Mesendoderm (in vitro differentiated cells): ENCODE results near the gene GCAT.

Source experiments
- DNase-seq: peaks from one replicate; pipeline ENCODE4 v3.0.0; 2013
- H2AK5ac ChIP-seq: 2 replicates; pipeline ENCODE4 v1.6.1; 2013; ENCODE audit warnings: low read length, inconsistent platforms
- H2BK120ac ChIP-seq: 2 replicates; pipeline ENCODE4 v1.6.1; 2013; ENCODE audit warnings: low read depth, mild to moderate bottlenecking, low read length, moderate library complexity, mixed read lengths
- H2BK15ac ChIP-seq: replicated peaks from 2 replicates; pipeline ENCODE4 v1.6.1; 2013; ENCODE audit warnings: low read depth, mild to moderate bottlenecking, moderate library complexity
- H2BK5ac ChIP-seq: 2 replicates; pipeline ENCODE4 v1.6.1; 2013; ENCODE audit warnings: low read length, inconsistent platforms
- H3K18ac ChIP-seq: 2 replicates; pipeline ENCODE4 v1.6.1; 2013; ENCODE audit warnings: mild to moderate bottlenecking, low read length, mixed read lengths
- H3K23ac ChIP-seq: one replicate; pipeline ENCODE4 v1.6.1; 2013; ENCODE audit warnings: low read length
- H3K27ac ChIP-seq: 2 replicates; pipeline ENCODE4 v1.5.1; 2013; ENCODE audit warnings: low read depth, mild to moderate bottlenecking, inconsistent platforms, low read length, moderate library complexity
- H3K27me3 ChIP-seq: 2 replicates; pipeline ENCODE4 v1.6.1; 2013; ENCODE audit warnings: low read length, control low read depth, mild to moderate bottlenecking, inconsistent platforms; ENCODE audit not compliant: insufficient read depth, poor library complexity
- H3K36me3 ChIP-seq: 2 replicates; pipeline ENCODE4 v1.6.1; 2013; ENCODE audit warnings: low read length, inconsistent platforms; ENCODE audit not compliant: control insufficient read depth, insufficient read depth
- H3K4ac ChIP-seq: one replicate; pipeline ENCODE4 v1.6.1; 2013; ENCODE audit warnings: low read depth, mild to moderate bottlenecking, low read length, moderate library complexity
- H3K4me1 ChIP-seq: 2 replicates; pipeline ENCODE4 v1.6.1; 2013; ENCODE audit warnings: low read depth, low read length, inconsistent platforms; ENCODE audit not compliant: control insufficient read depth
- H3K4me2 ChIP-seq: 2 replicates; pipeline ENCODE4 v1.6.1; 2013; ENCODE audit warnings: low read length
- H3K4me3 ChIP-seq: 2 replicates; pipeline ENCODE4 v1.5.1; 2013; ENCODE audit warnings: mild to moderate bottlenecking, low read length
- H3K56ac ChIP-seq: one replicate; pipeline ENCODE4 v1.6.1; 2013; ENCODE audit warnings: low read length
- H3K79me1 ChIP-seq: 2 replicates; pipeline ENCODE4 v1.6.1; 2013; ENCODE audit warnings: low read length, inconsistent platforms
- H3K79me2 ChIP-seq: 2 replicates; pipeline ENCODE4 v1.6.1; 2013; ENCODE audit warnings: mild to moderate bottlenecking, low read length; ENCODE audit not compliant: control insufficient read depth, insufficient read depth
- H3K9ac ChIP-seq: 2 replicates; pipeline ENCODE4 v1.6.1; 2013; ENCODE audit warnings: low read length, inconsistent platforms
- H4K5ac ChIP-seq: one replicate; pipeline ENCODE4 v1.6.1; 2013; ENCODE audit warnings: low read length
- H4K8ac ChIP-seq: one replicate; pipeline ENCODE4 v1.6.1; 2013; ENCODE audit warnings: low read depth, mild to moderate bottlenecking, control low read depth, low read length, moderate library complexity
- WGBS: extraction: QIAGEN DNeasy Blood & Tissue Kit; methylation state at CpG from one replicate; pipeline ENCODE4 v1.1.7; 2013; ENCODE audit warnings: low lambda C conversion rate, missing lambda C conversion rate; ENCODE audit not compliant: insufficient coverage; ENCODE audit errors: extremely low coverage; 5-methylcytosine and 5-hydroxymethylcytosine counted together

Gene GCAT

DNA sequence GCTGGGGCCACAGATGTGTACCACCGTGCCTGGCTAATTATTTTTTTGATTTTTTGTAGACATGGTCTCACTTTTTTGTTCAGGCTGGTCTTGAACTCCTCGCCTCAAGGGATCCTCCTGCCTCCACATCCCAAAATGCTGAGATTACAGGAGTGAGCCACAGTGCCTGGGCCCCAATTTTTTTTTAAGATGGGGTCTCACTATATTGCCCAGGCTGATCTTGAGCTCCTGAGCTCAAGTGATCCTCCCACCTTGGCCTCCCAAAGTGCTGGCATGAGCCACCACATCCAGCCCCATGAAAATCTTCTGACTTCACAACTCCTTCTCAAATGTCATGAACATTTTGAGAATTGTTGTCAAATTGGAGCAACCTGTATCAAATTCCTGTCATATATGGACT, 38.7 kb downstream of the GCAT start:
- Histone ChIP-seq H3K56ac (no peak overlapping the region), H3K27ac (no peak overlapping the region), H2AK5ac (no peak overlapping the region), H3K4ac (no peak overlapping the region), H3K4me1 (no peaks in the 10 kb centered on the region), H3K36me3 (peaks cover 3% of the 10 kb centered on the region), H3K23ac (no peak overlapping the region), H3K18ac (no peak overlapping the region), H3K79me1 (peaks cover 20% of the 10 kb centered on the region), H3K27me3 (no peaks in the 10 kb centered on the region), H3K4me2 (no peak overlapping the region), H2BK5ac (no peak overlapping the region), H4K5ac (no peak overlapping the region), H3K4me3 (no peak overlapping the region), H2BK120ac (no peak overlapping the region), H3K9ac (no peak overlapping the region), H4K8ac (no peak overlapping the region), H3K79me2 (peaks cover 22% of the 10 kb centered on the region), H2BK15ac (no peak overlapping the region)
- no peak for DNase-seq
- WGBS, result no CpG with 5 or more reads among the region's 2 CpGs

DNA sequence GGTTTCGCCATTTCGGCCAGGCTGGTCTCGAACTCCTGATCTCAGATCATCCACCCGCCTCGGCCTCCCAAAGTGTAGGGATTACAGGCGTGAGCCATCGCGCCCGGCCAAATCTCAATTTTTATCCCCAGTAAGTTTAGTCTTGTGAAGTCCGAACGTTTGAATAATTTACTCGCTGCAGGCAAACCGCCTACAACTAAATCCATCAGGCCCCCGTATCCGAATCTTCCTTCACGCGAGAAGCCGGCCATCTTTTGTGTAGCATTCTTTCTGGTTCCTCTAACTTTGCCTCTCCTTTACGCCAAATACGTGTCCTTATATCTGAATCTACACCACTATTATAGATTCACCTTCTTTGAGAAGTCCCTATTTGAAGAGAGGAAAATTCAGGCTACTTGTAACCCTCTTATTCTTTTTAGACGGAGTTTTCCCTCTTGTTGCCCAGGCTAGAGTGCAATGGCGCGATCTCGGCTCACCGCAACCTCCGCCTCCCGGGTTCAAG, 40.9 kb downstream of the GCAT start:
- H3K27ac ChIP-seq, result peak overlapping the region; percentile 46
- H3K79me1 ChIP-seq, result peaks cover 23% of the 10 kb centered on the region
- no peak overlapping the region for H2AK5ac ChIP-seq
- DNase-seq, result peak; percentile 47
- H3K27me3 ChIP-seq, result no peaks in the 10 kb centered on the region
- H3K56ac ChIP-seq, result peak overlapping the region; percentile 54
- H3K36me3 ChIP-seq, result peaks cover 10% of the 10 kb centered on the region
- WGBS, result no CpG with 5 or more reads among the region's 27 CpGs
- H2BK120ac ChIP-seq, result no peak overlapping the region
- H3K4me3 ChIP-seq, result peak overlapping the region; percentile 11
- peak overlapping the region; percentile 85 for H3K9ac ChIP-seq
- H3K23ac ChIP-seq, result no peak overlapping the region
- H2BK15ac ChIP-seq, result no peak overlapping the region
- no peak overlapping the region for H4K8ac ChIP-seq
- H4K5ac ChIP-seq, result no peak overlapping the region
- H3K4me2 ChIP-seq, result peak overlapping the region; percentile 6
- no peak overlapping the region for H2BK5ac ChIP-seq
- H3K79me2 ChIP-seq, result peaks cover 29% of the 10 kb centered on the region
- no peaks in the 10 kb centered on the region for H3K4me1 ChIP-seq
- H3K4ac ChIP-seq, result peak overlapping the region; percentile 75
- H3K18ac ChIP-seq, result no peak overlapping the region

DNA sequence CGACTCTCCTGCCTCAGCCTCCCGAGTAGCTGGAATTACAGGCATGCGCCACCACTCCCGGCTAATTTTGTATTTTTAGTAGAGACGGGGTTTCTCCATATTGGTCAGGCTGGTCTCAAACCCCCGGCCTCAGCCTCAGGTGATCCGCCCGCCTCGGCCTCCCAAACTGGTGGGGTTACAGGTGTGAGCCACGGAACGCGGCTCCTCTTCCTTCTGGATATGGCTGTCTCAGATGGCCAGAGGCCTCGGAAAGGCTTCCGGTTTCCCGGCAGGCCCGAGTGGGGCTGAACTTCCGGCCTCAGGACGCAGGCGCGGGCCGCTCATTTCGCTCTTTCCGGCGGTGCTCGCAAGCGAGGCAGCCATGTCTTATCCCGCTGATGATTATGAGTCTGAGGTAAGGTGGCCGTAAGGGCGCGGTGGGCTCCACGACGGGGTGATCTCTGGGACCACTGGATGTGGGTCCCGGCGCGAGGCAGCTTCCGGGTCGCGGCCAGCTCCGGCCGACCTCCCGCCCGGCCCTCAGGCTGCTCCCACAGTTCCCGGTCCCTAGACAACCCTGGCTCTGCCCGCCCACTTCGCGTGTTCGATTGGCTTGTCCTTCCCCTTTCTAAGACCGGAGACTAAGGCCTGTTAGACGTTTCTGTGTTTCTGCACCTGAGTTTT, 41.5 kb downstream of the GCAT start, which contains the start of gene EIF3L:
TSS of gene EIF3L (plus strand) at position 331 of the 663 bp plus-strand sequence. CDS start at position 362, 31 bp downstream.
- no peak within 1 kb of the TSS for H2BK15ac ChIP-seq
- peak within 1 kb of the TSS; percentile 73 for H2BK5ac ChIP-seq
- H3K4me2 ChIP-seq, result peak within 1 kb of the TSS; percentile 83
- WGBS, result no CpG with 5 or more reads among the region's 49 CpGs
- peak within 1 kb of the TSS; percentile 46 for H3K27ac ChIP-seq
- no peaks in the 10 kb centered on the region for H3K27me3 ChIP-seq
- H3K23ac ChIP-seq, result no peak within 1 kb of the TSS
- peak within 1 kb of the TSS; percentile 44 for H2AK5ac ChIP-seq
- no peaks in the 10 kb centered on the region for H3K4me1 ChIP-seq
- DNase-seq, result peak; percentile 95
- H3K79me1 ChIP-seq, result peaks cover 27% of the 10 kb centered on the region
- H2BK120ac ChIP-seq, result no peak within 1 kb of the TSS
- H3K4me3 ChIP-seq, result peak within 1 kb of the TSS; percentile 82
- H4K5ac ChIP-seq, result no peak within 1 kb of the TSS
- peak within 1 kb of the TSS; percentile 87 for H3K9ac ChIP-seq
- H3K36me3 ChIP-seq, result peaks cover 13% of the 10 kb centered on the region
- H3K56ac ChIP-seq, result peak within 1 kb of the TSS; percentile 91
- H4K8ac ChIP-seq, result peak within 1 kb of the TSS; percentile 29
- peak within 1 kb of the TSS; percentile 75 for H3K4ac ChIP-seq
- peaks cover 34% of the 10 kb centered on the region for H3K79me2 ChIP-seq
- H3K18ac ChIP-seq, result peak within 1 kb of the TSS; percentile 44

DNA sequence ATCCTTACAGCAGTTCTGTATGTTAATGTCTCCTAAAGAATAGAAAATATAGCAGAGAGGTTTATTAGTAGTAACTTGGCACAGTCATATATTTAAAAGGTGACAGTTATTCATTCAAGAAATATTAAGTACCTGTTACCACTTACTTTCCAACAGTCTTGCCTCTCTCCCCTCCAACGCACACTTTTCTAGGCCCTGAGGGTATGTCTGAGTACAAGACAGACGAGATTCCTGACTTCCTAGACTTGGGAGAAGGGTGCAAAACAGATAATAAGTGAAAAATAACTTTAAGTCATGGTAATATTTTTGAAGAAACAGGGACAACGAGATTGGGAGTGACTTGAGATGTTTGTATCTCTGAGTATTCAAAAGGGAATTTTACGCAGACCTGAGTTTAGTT, 43.1 kb downstream of the GCAT start:
- H4K5ac ChIP-seq, result no peak overlapping the region
- peaks cover 35% of the 10 kb centered on the region for H3K79me2 ChIP-seq
- no peak overlapping the region for H2BK5ac ChIP-seq
- H2BK15ac ChIP-seq, result no peak overlapping the region
- no peak overlapping the region for H3K18ac ChIP-seq
- H3K79me1 ChIP-seq, result peaks cover 30% of the 10 kb centered on the region
- H3K9ac ChIP-seq, result no peak overlapping the region
- H4K8ac ChIP-seq, result no peak overlapping the region
- H3K4me3 ChIP-seq, result no peak overlapping the region
- no peak overlapping the region for H3K23ac ChIP-seq
- H3K4ac ChIP-seq, result no peak overlapping the region
- peaks cover 18% of the 10 kb centered on the region for H3K36me3 ChIP-seq
- H3K4me1 ChIP-seq, result no peaks in the 10 kb centered on the region
- H3K4me2 ChIP-seq, result no peak overlapping the region
- no peak overlapping the region for H2AK5ac ChIP-seq
- WGBS, result no CpG with 5 or more reads among the region's 4 CpGs
- H3K27ac ChIP-seq, result no peak overlapping the region
- no peak overlapping the region for H3K56ac ChIP-seq
- no peak overlapping the region for H2BK120ac ChIP-seq
- no peaks in the 10 kb centered on the region for H3K27me3 ChIP-seq
- DNase-seq, result no peak

DNA sequence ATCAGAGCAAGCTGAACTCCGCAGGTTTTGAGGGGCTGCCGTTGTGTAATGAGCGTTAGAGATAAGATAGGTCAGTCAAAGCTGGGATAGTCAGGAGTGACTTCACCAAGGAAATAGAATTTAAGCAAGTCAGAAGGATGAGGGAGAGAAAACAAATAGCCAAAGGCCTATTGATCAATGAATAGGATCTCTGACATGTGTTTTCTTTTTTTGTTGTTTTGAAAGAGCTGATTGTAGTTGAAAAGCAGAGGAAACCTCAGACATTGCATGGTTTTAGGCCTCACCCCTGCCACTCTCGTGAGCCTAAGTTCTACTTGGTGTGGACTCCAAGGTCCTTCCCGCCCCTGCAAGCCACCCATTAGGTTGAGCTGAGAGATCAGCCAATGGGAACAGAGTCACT, 44.7 kb downstream of the GCAT start:
- Histone ChIP-seq H3K4me3 (no peak overlapping the region), H2AK5ac (no peak overlapping the region), H2BK15ac (no peak overlapping the region), H3K23ac (no peak overlapping the region), H3K27me3 (no peaks in the 10 kb centered on the region), H2BK5ac (no peak overlapping the region), H3K27ac (no peak overlapping the region), H3K79me1 (peaks cover 30% of the 10 kb centered on the region), H4K8ac (no peak overlapping the region), H2BK120ac (no peak overlapping the region), H4K5ac (no peak overlapping the region), H3K9ac (no peak overlapping the region), H3K4ac (no peak overlapping the region), H3K4me1 (no peaks in the 10 kb centered on the region), H3K79me2 (peaks cover 35% of the 10 kb centered on the region), H3K56ac (no peak overlapping the region), H3K18ac (no peak overlapping the region), H3K36me3 (peaks cover 18% of the 10 kb centered on the region), H3K4me2 (no peak overlapping the region)
- DNase-seq, result no peak
- no CpG with 5 or more reads among the region's 5 CpGs for WGBS
